NCI-H524 treated with DMSO at 0.1 percent for 48 hours (cell line): ENCODE results near the gene FAM210A.
A peak's percentile ranks its signal among the peaks of the same experiment; 100 is the strongest.
"Not testable (repeated sequence)": the region's sequence is repeated elsewhere in the genome, so short reads cannot be mapped to it uniquely, and the experiment has no call there.

Experiments
- DNase-seq: peaks from one replicate; lab custom pipeline; 2025; lab: John Stamatoyannopoulos, UW

The FAM210A gene, protein sequence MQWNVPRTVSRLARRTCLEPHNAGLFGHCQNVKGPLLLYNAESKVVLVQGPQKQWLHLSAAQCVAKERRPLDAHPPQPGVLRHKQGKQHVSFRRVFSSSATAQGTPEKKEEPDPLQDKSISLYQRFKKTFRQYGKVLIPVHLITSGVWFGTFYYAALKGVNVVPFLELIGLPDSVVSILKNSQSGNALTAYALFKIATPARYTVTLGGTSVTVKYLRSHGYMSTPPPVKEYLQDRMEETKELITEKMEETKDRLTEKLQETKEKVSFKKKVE

DNA sequence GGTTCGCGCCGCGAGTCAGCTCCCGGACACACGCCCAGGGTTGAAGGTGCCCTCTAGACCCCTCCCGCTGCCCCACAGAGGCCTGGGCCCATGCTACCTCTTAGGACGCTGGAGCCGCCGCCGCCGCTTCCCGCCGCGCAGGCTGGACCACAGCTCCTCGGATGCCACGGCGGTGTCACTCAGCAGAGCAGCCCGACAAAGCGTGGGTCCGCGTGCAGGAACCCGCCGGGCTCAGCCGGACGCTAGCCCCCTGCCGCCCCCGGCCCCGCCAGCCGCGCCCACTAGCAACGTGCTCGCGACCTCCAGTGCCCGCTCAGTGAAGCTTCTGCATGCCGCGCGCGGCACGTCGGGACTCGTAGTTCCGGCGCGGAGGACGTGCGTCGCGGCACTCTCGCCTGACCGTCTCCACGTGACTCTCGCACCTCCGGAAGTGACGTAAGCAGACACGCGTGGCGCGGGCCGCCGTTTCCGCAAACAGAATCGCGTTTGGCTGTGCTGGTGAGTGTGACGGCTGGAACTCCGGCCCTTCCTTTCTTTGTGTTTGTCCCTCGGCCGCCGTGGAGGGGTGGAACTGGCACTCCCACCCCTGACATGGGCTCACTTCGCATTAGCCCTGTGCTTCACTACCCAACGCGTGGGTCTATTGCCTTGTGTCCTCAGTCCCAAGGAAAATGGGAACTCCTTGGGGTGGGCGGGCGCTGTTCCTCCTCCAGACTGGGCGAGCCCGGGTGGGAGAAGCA is at the start of gene FAM210A, which contains the start of gene RNMT:
FAM210A (minus strand) TSS at position 327 of the 740 bp plus-strand sequence. CDS start 44,481 bp downstream, outside the sequence.
RNMT (plus strand) TSS at position 442 of the 740 bp plus-strand sequence. CDS start 4,845 bp downstream, outside the sequence.
- DNase-seq, result peak; percentile 70

DNA sequence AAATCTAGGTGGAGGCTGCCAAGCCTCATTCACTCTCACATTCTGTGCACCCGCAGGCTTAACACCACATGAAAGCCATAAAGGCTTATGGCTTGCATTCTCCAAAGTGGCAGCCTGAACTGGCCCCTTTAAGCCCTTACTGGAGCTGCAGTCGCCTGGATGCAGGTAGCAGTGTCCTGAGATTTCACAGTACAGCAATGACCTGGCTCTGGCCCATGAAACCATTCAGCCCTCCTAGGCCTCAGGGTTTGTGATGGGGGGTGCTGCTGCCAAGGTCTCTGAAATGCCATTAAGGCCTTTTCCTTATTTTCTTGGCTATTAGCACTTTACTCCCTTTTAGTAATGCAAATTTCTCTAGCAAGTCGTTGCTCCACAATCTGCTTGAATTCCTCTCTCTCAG is 48.7 kb upstream of the FAM210A start:
- DNase-seq, result no peak

- DNase-seq, result no peak
Measured at GRCh38 chr18:13762690-13763439, 36.5 kb upstream of the FAM210A start.

DNA sequence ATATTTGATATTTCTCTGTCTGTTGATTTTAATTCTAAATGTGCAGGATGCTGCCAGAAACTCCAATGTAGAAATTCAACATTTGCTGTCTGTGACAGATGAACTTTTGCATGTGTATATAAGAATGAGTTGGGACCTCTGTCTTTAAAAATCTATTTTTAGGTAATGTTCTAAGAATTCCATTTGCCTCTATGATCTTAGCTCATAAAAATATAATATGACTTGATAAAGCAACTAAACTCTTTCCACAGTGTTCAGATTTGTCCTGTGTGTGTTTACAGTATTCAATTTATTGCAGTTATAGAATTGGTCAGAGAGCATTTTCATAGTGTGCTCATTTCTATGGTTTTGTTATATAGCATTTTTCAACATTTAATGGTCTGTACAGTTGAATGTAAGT is 33.7 kb upstream of the FAM210A start:
- DNase-seq, result no peak

DNA sequence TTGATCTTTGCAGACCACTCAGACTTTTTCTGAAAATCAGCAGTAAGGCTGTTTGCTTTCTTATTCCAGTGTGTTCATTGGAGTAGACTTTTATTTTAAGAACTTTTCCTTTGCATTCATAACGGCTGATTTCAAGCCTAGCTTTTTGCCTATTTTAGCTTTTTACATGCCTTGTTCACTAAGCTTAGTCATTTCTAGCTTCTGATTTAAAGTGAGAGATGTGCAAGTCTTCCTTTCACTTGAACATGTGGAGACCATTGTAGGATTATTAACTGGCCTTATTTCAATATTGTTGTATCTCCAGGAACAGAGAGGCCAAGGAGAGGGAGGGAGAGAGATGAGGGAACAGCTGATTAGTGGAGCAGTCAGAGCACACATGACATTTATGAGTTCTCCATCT is 32.3 kb upstream of the FAM210A start:
- DNase-seq, result no peak

GRCh38 chr18:13756671-13757070 is 30.3 kb upstream of the FAM210A start:
- no peak for DNase-seq

DNA sequence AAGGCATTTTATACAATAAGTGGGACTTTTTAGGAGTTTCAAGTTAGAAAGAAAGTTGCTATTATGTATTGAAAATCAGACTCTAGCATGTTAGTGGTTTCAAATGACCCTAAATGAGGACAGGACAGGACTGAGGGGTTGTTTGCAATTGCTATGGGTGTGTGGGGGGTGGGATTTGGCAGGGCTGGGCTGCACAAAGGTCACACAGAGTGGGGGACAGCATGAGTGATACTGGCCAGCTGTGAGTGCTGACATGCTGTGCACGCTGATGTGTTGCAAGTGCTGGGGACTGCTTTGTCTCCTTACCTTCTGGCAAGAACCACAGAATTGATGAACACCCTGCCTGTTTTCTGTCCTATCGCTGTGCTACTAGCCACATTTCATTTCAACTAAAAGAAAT is 29.9 kb upstream of the FAM210A start:
- DNase-seq, result no peak

- not testable (repeated sequence) for DNase-seq
Measured at GRCh38 chr18:13751599-13751998, 25.2 kb upstream of the FAM210A start.

- no peak for DNase-seq
Measured at GRCh38 chr18:13746633-13747032, 20.3 kb upstream of the FAM210A start.

DNA sequence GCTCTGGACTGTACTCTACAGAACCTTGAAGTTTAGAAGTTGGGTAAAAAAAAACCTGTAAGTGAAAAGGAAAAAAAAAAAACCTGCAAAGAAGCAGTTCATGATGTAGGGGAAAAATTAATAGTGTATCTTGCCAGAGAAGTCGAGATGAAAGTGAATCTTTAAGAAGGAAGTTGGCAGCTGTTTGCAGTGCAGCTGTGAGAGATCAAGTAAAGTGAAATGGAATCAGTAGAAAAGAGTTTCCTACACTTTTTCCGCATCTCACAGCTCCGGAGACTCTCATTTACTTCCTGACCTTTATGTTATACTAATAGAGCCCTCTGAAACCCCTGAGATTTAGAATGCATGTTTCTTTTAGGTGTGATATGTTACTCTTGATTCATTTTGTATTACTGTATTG is 19.3 kb upstream of the FAM210A start:
- no peak for DNase-seq

DNA sequence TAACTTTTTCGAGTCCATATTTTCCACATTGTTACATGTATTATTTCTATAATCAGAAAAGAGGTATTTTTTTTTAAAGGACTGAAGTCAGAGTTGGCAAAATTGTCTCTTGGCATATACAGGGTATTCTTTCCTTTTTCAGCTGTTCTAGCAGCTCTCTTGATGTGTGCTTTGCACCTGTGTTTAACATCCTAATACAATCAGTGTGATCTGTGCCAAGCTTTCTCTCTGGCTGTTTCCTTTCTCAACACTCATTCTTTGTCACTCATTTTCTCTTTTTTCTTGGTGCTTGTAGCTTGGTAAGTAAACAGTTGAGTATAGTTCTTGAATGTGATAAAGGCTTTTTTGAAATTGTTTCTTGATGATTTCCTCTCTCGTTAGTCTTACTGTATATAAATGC is 9.3 kb upstream of the FAM210A start:
- DNase-seq, result no peak

DNA sequence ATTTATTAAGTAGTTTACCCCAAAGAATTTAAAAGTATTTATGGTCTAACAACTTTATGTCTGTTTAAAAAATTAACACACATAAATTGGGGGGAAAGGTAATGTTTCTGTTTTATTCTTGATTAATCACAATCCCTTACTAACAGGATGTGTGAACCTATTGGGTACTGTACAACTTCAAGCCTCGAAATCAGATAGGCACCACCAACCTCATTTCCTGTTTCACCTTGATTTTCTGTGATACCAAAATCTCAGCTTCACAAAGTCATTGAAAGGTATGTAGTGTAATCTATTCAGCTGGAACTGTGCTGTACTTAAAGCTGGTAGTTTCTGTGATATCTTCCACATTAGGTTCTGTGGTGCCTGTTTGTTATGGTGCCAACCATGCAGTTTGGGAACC is 4.1 kb upstream of the FAM210A start:
- no peak for DNase-seq

DNA sequence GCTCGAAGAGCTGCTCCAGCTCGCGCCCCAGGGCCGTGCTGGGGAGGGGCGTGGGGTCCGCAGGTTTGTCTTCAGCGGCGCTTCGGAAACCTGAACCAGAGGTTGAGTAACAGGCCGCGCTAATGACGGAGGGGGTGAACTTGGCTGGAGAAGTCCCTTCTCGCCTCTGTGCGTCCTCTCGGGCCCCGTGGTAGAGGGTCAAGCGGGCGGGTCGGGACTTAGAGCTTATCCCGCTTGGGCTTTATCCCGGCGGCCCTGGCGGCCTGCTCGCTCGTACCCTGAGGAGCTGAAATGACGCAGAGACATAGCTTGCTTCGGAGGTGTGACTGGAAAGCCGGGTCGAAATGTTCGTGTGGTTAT is 594 bp upstream of the FAM210A start:
- no peak for DNase-seq

GRCh38 chr18:13725566-13726231 is 659 bp downstream of the FAM210A start:
- DNase-seq, result no peak

DNA sequence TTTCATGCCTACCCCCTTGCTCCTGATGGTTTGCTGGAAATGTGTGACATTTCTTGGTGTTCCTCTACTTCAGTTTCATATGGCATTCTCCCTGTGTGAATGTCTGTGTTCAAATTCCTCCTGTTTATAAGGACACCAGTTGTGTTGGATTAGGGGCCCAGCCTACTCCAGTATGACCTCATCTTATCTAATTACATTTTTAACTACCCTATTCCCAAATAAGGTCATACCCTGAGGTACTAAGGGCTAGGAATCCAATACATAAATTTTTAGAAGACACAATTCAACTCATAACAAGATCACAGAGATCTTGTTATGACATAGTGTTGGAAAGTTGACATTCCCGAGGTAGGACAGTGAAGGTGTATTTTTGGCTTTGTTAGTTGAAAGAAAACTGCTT is 5.5 kb downstream of the FAM210A start:
- peak; percentile 56 for DNase-seq

- DNase-seq, result peak; percentile 22
Measured at GRCh38 chr18:13720123-13720522, 6.2 kb downstream of the FAM210A start.

DNA sequence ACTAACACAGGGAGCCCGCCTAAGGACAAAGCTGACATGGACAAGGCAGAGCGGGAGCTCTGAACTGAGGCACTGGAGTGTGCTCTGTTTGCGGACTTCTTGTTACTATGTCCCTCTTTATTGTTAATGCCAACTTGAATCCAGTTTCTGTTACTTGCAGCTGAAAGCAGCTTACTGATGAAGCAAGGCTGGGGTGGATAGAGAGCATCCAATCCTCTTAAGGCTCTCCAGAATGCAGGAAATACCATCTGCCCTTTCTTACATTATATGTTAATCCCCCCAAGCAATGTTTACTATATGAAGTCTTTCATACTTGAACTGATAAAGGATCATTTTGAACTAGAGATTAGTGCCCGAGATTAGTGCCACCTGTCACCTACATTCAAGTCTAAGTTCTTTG is 9.4 kb downstream of the FAM210A start:
- peak; percentile 97 for DNase-seq

DNA sequence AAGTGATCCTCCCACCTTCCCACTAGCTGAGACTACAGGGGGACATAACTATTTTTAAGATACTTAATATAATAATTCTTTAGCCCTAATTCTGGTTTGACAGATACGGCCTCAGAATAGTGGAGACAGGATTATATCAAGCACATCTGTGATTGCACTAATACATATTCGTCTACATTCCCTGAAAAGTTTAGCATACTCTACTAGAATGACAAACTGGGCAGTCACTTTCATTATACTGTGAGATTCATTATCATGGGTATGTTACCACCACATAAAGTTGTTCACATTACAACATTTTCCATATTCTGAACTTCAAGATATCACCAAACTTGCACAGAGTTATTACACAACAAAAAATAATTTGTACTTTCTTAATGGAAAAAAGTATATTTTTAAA is 11.0 kb downstream of the FAM210A start:
- DNase-seq, result no peak

DNA sequence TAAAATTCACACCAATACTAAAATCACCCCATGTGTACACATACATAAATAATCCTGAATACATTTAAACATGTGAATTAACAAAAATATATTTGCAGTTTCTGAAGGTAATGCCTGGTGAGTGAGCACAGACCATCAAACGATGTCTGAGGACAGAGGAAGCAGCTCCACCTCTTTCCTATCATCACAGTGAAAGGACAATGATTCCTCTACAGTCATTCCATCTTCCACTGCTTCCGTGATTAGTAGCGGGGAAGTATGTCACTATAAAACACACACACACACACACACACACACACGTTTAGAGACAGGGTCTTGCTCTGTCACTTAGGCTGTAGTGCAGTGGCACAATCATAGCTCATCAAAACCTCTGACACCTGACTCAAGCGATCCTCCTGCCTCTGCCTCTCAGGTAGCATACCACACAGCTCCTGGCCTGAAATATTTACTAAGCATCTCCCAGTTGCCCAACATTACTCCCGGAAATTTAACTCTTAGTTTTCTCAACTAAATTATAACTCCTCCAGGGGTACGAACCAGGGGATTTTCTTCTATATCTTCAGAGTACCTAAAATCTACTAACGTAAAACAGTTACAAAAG is 12.8 kb downstream of the FAM210A start:
- DNase-seq, result no peak

DNA sequence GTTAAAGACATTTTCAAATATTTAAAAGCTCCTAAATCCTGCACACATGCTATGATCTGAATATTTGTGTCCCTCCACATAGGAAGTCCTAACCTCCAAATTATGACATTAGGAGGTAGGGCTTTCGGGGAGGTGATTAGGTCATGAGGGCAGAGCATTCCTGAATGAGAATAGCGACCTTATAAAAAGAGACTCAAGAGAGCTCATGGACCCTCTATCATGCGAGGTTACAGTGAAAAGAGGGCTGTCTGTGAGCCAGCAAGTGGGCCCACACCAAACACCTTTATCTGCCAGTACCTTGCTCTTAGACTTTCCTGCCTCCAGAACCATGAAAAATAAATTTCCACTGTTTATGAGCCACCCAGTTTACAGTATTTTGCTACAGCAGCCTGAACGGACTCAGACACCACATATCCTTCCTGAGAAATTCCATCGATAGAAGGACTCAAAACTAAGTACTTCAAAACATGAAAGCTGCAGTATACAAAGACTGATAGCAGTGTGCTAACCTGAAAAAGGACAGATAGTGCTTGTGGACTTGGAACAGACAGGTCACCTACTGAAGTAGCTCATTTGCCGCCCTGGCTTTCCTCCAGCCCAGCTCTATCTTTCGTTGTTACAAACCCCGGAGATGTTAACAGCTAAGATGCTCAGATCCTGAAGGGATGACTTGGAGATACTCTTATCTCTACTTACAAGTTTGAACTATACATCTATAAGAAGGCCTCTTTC is 13.8 kb downstream of the FAM210A start:
- DNase-seq, result no peak

GRCh38 chr18:13710414-13710831 is 15.9 kb downstream of the FAM210A start:
- DNase-seq, result no peak
